ENCODE measurements around the gene KRT9. TPM values are rescaled to one million over a fixed set of nuclear protein-coding genes. Genes with fewer than 3 reads are reported as not detected.

The KRT9 gene
- total and polyA plus RNA-seq, 2 of the 13 experiments (the other 11 are each of a cell fraction or from before 2014, with no cell fraction given): not detected

GRCh38 chr17:41579484-41580243 lies 7.8 kb upstream of the KRT9 start (continued):
- TF ChIP-seq, protein P1, sequence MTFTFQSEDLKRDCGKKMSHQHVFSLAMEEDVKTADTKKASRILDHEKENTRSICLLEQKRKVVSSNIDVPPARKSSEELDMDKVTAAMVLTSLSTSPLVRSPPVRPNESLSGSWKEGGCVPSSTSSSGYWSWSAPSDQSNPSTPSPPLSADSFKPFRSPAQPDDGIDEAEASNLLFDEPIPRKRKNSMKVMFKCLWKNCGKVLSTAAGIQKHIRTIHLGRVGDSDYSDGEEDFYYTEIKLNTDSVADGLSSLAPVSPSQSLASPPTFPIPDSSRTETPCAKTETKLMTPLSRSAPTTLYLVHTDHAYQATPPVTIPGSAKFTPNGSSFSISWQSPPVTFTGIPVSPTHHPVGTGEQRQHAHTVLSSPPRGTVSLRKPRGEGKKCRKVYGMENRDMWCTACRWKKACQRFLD (CRISPR knock-in tag; IDR thresholded peaks at IDR 0.05; ENCODE audit: borderline replicate concordance): no peak
- TF ChIP-seq ZNF672 (CRISPR knock-in tag; IDR thresholded peaks at IDR 0.05): no peak
- TF ChIP-seq, protein P2, sequence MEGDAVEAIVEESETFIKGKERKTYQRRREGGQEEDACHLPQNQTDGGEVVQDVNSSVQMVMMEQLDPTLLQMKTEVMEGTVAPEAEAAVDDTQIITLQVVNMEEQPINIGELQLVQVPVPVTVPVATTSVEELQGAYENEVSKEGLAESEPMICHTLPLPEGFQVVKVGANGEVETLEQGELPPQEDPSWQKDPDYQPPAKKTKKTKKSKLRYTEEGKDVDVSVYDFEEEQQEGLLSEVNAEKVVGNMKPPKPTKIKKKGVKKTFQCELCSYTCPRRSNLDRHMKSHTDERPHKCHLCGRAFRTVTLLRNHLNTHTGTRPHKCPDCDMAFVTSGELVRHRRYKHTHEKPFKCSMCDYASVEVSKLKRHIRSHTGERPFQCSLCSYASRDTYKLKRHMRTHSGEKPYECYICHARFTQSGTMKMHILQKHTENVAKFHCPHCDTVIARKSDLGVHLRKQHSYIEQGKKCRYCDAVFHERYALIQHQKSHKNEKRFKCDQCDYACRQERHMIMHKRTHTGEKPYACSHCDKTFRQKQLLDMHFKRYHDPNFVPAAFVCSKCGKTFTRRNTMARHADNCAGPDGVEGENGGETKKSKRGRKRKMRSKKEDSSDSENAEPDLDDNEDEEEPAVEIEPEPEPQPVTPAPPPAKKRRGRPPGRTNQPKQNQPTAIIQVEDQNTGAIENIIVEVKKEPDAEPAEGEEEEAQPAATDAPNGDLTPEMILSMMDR (CRISPR knock-in tag; IDR thresholded peaks at IDR 0.05): peak; percentile 90
- no peak for TF ChIP-seq ZNF891 (CRISPR knock-in tag; IDR thresholded peaks at IDR 0.05)
- TF ChIP-seq ETV5 (CRISPR knock-in tag; IDR thresholded peaks at IDR 0.05; ENCODE audit: borderline replicate concordance): 0 out of 2 replicates have a peak, but pooled peaks have one; percentile 22
- TF ChIP-seq USF2 (IDR thresholded peaks at IDR 0.05; ENCODE audit: low read depth, low read length): peak; percentile 61; the same call in 1 of the 2 replicates
- TF ChIP-seq USF2 (CRISPR knock-in tag; IDR thresholded peaks at IDR 0.05; ENCODE audit: borderline replicate concordance): peak; percentile 50; the same call in 1 of the 2 replicates
- TF ChIP-seq ZNF547 (CRISPR knock-in tag; IDR thresholded peaks at IDR 0.05): 0 out of 2 replicates have a peak, but pooled peaks have one; percentile 63
- TF ChIP-seq, protein P3, sequence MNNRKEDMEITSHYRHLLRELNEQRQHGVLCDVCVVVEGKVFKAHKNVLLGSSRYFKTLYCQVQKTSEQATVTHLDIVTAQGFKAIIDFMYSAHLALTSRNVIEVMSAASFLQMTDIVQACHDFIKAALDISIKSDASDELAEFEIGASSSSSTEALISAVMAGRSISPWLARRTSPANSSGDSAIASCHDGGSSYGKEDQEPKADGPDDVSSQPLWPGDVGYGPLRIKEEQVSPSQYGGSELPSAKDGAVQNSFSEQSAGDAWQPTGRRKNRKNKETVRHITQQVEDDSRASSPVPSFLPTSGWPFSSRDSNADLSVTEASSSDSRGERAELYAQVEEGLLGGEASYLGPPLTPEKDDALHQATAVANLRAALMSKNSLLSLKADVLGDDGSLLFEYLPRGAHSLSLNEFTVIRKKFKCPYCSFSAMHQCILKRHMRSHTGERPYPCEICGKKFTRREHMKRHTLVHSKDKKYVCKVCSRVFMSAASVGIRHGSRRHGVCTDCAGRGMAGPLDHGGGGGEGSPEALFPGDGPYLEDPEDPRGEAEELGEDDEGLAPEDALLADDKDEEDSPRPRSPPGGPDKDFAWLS (CRISPR knock-in tag; IDR thresholded peaks at IDR 0.05; ENCODE audit: borderline replicate concordance): no peak
- TF ChIP-seq HBP1 (CRISPR knock-in tag; IDR thresholded peaks at IDR 0.05; ENCODE audit: low read depth): no peak
- no peak for TF ChIP-seq SOX6 (IDR thresholded peaks at IDR 0.05)
- TF ChIP-seq SOX6 (CRISPR knock-in tag; IDR thresholded peaks at IDR 0.05): peak; percentile 54; the same call in 1 of the 2 replicates
- peak; percentile 71; the same call in 1 of the 2 replicates for TF ChIP-seq ZNF580 (CRISPR knock-in tag; IDR thresholded peaks at IDR 0.05; ENCODE audit: borderline replicate concordance, low read depth)
- TF ChIP-seq AGO2 (optimal IDR thresholded peaks at IDR 0.05; ENCODE audit: low read depth, low read length): no peak
- 0 out of 2 replicates have a peak, but pooled peaks have one; percentile 36 for TF ChIP-seq MIER2 (CRISPR knock-in tag; IDR thresholded peaks at IDR 0.05)
- no peak for TF ChIP-seq NFKBIZ (CRISPR knock-in tag; IDR thresholded peaks at IDR 0.05)
- TF ChIP-seq SALL1 (CRISPR knock-in tag; IDR thresholded peaks at IDR 0.05): peak; percentile 31; the same call in 1 of the 2 replicates
- TF ChIP-seq MAFG (CRISPR knock-in tag; IDR thresholded peaks at IDR 0.05): no peak
- TF ChIP-seq SMC3 (IDR thresholded peaks at IDR 0.05; ENCODE audit: low read length): peak; percentile 58
- no peak for TF ChIP-seq CREM (IDR thresholded peaks at IDR 0.05)
- no peak for TF ChIP-seq CREM (CRISPR knock-in tag; IDR thresholded peaks at IDR 0.05)

Data from HepG2 (cell line).